Gastroesophageal sphincter (tissue), 3 donors: ENCODE data around the gene NODAL.

Experiments used
- CTCF ChIP-seq, 4 experiments: fragments of 200-600 bp in 2 of 4; fragments of 450-650 bp in 2 of 4; sonication (generic) in 1 of 4; IDR thresholded peaks; one replicate each; pipeline ENCODE4 v1.5.1; 2017 to 2019; ENCODE audit warnings: antibody characterized with exemption in 4 of 4, mild to moderate bottlenecking in 2 of 4, moderate library complexity in 2 of 4
- EP300 ChIP-seq: sonication (generic); formaldehyde crosslinking; IDR thresholded peaks from one replicate; pipeline ENCODE4 v1.6.1; 2017; ENCODE audit warnings: antibody characterized with exemption, mild to moderate bottlenecking
- POLR2A ChIP-seq, 2 donors: fragments of 450-650 bp; IDR thresholded peaks; one replicate each; pipeline ENCODE4 v1.6.1; 2017; ENCODE audit warnings: antibody characterized with exemption in 2 of 2, mild to moderate bottlenecking in 2 of 2, moderate library complexity in 1 of 2

- TF ChIP-seq CTCF (IDR thresholded peaks at IDR 0.05): no peak
- TF ChIP-seq POLR2A (IDR thresholded peaks at IDR 0.05): no peak
- TF ChIP-seq EP300: no peak
Observed at GRCh38 chr10:70466951-70467350, 25.5 kb upstream of the NODAL start.
